Measurements from ENCODE around the gene FASLG.
"Not testable (repeated sequence)": the region's sequence is repeated elsewhere in the genome, so short reads cannot be mapped to it uniquely, and the experiment has no call there.

FASLG gene

DNA sequence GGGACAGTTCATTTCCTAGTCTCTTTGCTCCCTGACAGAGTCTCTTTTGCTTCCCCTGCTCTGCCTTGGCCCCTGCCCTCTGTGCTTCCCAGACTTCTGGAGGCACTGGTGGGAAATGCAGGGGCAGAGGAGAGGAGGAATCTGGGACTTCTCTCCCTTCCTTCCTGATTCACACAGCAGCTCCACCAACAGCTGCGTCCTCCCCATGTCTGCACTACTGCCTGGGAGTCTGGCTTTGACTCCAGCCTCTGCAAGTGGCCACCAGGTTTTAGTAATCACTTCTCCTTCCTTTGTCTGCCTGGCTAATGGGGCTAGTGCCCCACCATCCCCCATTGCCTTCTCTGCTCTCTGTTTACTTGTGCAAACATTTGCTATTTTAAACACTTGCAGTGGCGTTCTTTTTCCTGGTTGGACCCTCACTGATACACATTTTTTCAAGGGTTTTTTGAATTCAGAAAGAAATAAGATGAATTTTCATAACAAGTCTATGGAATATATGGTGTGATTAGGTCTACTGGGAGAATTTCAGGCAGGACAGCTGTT lies 21.9 kb downstream of the FASLG start:
- DNase-seq (ENCODE audit: low read depth, low spot score) = no peak

GRCh38 chr1:172682812-172683211 lies 23.9 kb downstream of the FASLG start:
- no peak for DNase-seq (ENCODE audit: low read depth, low spot score)

GRCh38 chr1:172686143-172686542 lies 27.2 kb downstream of the FASLG start:
- DNase-seq (ENCODE audit: low read depth, low spot score) = no peak

DNA sequence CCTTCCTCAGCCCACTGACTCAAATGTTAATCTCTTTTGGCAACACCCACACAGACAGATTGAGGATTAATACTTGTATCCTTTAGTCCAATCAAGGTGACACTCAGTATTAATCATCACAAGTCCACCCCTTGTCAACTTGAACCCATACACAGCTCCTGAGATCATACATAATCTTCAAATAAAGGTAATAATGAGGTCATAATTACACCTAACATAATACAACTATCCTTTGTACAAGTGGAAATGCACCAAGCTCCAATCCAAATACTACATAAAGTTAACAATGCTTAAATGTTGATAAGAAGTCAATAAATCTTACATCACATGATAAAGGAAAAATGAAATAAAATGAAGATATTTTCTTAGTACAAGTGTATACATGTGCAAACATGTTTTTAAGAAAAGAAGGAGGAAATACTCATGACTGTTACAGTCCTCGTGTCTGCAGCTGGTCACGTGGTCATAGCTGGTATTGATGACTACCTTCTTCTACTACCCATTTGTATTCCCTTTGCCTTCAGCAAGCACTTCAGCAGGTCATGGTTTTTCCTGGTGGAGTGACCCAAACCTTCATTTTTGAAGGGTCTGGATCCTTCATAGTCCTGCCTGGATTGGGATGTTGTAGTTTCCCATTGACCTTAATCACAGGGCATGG lies 29.7 kb downstream of the FASLG start:
- not testable (repeated sequence) for DNase-seq (ENCODE audit: low read depth, low spot score)

DNA sequence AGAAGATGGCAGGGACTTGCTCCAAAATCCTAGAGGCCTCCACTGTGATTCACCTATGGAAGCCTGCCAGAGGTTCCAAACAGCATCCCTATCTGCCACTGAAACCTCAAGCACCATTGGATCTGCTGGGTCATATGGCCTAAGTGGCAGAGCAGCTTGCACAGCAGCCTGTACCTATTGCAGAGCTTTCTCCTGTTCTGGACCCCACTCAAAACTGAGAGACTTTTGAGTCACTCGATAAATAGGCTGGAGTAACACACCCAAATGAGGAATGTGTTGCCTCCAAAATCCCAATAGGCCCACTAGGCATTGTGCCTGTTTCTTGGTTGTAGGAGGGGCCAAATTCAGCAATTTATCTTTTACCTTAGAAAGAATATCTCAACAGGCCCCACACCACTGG lies 32.0 kb downstream of the FASLG start:
- not testable (repeated sequence) for DNase-seq (ENCODE audit: low read depth, low spot score)

- no peak for DNase-seq (ENCODE audit: low read depth, low spot score)
Measured at GRCh38 chr1:172697534-172698002, 38.7 kb downstream of the FASLG start.

GRCh38 chr1:172698224-172698623 lies 39.3 kb downstream of the FASLG start:
- DNase-seq (ENCODE audit: low read depth, low spot score) = no peak

GRCh38 chr1:172699111-172699510 lies 40.2 kb downstream of the FASLG start:
- DNase-seq (ENCODE audit: low read depth, low spot score) = no peak

DNA sequence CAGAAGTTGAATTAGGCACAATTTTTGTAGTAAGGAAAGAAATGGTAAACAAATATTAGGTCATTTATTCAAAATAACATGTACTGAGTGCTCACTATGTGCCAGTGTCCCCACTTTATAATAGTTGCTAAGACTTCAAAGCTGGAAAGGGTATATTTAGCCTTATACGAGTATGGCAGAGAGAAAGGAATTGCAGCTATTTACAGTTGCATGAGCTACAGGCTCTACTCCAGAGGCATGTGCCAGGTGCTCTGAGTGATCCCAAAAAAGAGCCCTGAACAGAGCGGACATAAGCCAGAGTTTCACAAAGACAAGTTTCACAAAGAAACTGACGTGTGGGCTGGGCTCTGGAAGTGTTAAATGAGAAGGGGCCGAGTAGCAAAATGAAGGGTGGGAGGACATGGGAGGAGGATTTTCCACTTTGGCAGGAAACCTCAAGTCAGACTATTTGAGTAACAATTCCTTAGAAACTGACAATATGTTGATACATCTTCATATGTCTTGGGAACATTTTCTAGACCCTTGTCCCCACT lies 40.9 kb downstream of the FASLG start:
- no peak for DNase-seq (ENCODE audit: low read depth, low spot score)

DNA sequence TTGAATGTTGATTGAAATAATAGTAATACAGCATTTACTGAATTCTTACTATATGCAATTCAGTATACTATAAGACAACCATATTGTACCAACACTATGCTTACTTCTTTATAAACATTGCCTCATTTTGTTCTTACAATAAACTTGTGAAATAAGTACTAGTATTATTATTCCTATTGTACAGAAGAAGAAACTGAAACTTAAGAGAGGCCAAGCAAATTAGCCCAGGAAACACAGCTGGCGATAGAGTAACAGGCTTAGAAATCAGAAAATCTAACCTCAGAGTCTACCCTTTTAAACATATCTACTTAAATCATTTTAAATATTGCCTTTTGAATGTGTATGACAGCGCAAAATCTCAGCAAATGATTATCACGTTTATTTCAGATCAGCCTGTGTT lies 41.7 kb downstream of the FASLG start:
- no peak for DNase-seq (ENCODE audit: low read depth, low spot score)

- DNase-seq (ENCODE audit: low read depth, low spot score) = no peak
Measured at GRCh38 chr1:172704001-172704400, 45.1 kb downstream of the FASLG start.

DNA sequence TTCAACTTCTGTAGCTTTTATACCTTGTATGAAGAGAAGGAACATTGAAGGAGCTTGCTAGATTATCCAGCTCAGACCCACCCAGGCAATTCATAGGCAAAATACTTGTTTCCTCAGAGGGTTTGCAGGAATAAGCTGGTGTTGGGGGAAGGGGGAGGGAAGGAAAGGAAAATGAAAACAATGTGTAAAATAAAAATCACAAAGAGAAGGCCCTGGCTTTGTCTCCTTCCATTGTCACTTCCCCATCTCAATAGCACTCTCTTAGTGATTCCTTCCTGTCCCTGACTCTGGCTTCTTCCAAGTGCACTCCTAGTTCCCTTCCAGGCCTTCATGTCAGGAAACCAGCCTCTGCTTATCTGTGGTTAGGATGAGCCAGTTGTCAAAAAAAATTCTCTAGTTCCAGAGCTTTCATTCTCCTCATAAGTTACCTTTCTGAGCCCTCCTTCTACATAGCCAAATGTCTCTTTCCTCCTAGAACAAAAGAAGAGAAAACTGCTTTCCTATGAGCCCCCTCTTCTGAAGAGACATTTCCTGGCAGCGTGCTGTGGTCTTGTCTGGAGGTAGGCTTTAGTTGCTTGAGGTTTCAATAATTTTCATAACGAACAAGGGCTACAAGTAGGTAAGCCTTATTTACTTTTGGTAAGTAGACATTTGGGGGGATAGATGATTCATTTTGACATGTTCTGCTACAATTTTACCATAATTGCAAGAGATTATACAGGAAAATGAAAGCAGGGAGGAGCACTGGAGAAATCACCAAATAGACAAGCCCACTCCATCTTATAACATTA lies 45.7 kb downstream of the FASLG start:
- DNase-seq (ENCODE audit: low read depth, low spot score) = no peak

- DNase-seq (ENCODE audit: low read depth, low spot score) = no peak
Measured at GRCh38 chr1:172708452-172708851, 49.5 kb downstream of the FASLG start.

DNA sequence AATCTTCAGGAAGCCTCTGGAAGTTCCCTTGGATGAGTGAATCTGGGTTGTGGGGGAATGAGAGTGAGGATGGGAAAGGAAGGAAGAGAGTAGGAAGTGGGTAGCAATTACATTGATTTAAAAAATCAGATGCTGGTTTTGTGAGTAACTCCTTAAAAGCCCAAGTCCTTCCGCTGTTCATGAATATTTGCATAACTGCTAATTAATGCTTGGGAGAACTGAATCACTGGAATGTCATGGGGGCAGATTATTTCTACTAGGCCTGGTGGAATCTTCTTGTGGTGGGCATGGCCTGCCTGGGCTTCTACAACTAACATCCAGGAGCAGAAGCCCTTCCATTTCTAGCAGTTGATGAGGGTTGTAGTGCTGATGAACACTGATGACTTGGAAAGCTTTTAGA lies 52.7 kb downstream of the FASLG start:
- DNase-seq (ENCODE audit: low read depth, low spot score) = no peak

DNA sequence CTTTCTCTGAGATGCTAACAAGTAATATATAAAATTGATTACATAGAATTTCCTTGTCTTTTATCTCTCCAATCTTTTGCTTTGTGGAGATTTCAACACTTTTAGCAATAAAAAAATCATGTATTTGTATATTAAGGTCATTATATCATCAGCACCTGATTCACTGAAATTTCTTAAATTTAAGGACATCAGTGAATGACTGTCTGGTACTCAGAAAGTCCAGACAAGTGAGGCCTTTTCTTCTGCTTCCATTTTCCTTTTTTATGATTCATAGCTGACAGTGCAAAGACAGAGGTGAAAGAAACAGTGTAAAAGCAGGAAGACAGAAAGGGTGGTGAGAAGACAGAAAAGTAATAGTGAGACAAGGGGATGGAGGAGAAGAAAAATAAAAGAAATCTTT lies 54.6 kb downstream of the FASLG start:
- DNase-seq (ENCODE audit: low read depth, low spot score) = no peak
